Bronchial epithelial cell (primary cell): ENCODE results near the gene KNSTRN. TPM values are rescaled to one million over a fixed set of nuclear protein-coding genes. Genes with fewer than 3 reads are reported as not detected.

Experiments
- DNase-seq: peaks from one replicate; pipeline ENCODE4 v3.0.0-alpha.2; 2010; ENCODE audit warnings: low read depth
- FAIRE-seq: peaks from 2 replicates; lab custom pipeline; 2011; peaks lifted over from hg19 to GRCh38; lab: Jason Lieb, UNC
- H3K27me3 ChIP-seq: 2 replicates; pipeline ENCODE4 v1.5.1; 2011; ENCODE audit warnings: low read length; ENCODE audit not compliant: control insufficient read depth, insufficient read depth
- H3K36me3 ChIP-seq: 2 replicates; pipeline ENCODE4 v1.5.1; 2011; ENCODE audit warnings: low read length; ENCODE audit not compliant: control insufficient read depth, insufficient read depth
- H3K4me3 ChIP-seq: 2 replicates; pipeline ENCODE4 v1.5.1; 2011; ENCODE audit warnings: mild to moderate bottlenecking, low read depth, low read length, control low read depth
- CTCF ChIP-seq: IDR thresholded peaks from 2 replicates; pipeline ENCODE4 v1.5.1; 2011; ENCODE audit warnings: mild to moderate bottlenecking, moderate library complexity, low read length, control low read depth, inconsistent platforms; ENCODE audit not compliant: insufficient read depth, severe bottlenecking
- total RNA-seq: library from RNA; depleted of rRNA; stranded (reverse); fragments of >200 nt; gene quantifications from 2 replicates; pipeline ENCODE4 v1.2.1, GENCODE V29; 2014

The KNSTRN gene
- total RNA-seq, 1 donor from 2014 or later: 56.9 TPM

GRCh38 chr15:40344217-40344616, 38.3 kb upstream of the KNSTRN start:
- no peak overlapping the region for H3K4me3 ChIP-seq
- FAIRE-seq: no peak
- TF ChIP-seq CTCF: no peak
- H3K27me3 ChIP-seq: no peaks in the 10 kb centered on the region
- DNase-seq: no peak
- no peaks in the 10 kb centered on the region for H3K36me3 ChIP-seq

GRCh38 chr15:40344631-40345120, 37.8 kb upstream of the KNSTRN start:
- peak; percentile 85 for TF ChIP-seq CTCF
- no peaks in the 10 kb centered on the region for H3K36me3 ChIP-seq
- H3K27me3 ChIP-seq: no peaks in the 10 kb centered on the region
- DNase-seq: no peak
- H3K4me3 ChIP-seq: no peak overlapping the region
- FAIRE-seq: no peak

- H3K27me3 ChIP-seq: peaks cover 2% of the 10 kb centered on the region
- no peak for TF ChIP-seq CTCF
- no peak overlapping the region for H3K4me3 ChIP-seq
- DNase-seq: no peak
- H3K36me3 ChIP-seq: no peaks in the 10 kb centered on the region
- FAIRE-seq: no peak
These were observed 37.2 kb upstream of the KNSTRN start for GRCh38 chr15:40345225-40345866.

GRCh38 chr15:40345867-40346578, 36.5 kb upstream of the KNSTRN start:
- DNase-seq (no peak), FAIRE-seq (peak; percentile 18)
- Histone ChIP-seq H3K27me3 (peaks cover 2% of the 10 kb centered on the region), H3K36me3 (no peaks in the 10 kb centered on the region), H3K4me3 (no peak overlapping the region)
- TF ChIP-seq CTCF: no peak

- FAIRE-seq: peak; percentile 23
These were observed 35.7 kb upstream of the KNSTRN start for GRCh38 chr15:40346579-40347558.

More at GRCh38 chr15:40346579-40347558, 35.7 kb upstream of the KNSTRN start:
- Histone ChIP-seq H3K4me3 (no peak overlapping the region), H3K36me3 (no peaks in the 10 kb centered on the region), H3K27me3 (peaks cover 2% of the 10 kb centered on the region)
- no peak for DNase-seq
- no peak for TF ChIP-seq CTCF
